Endodermal cell (in vitro differentiated cells): Measurements from ENCODE around the gene ANGPT4. TPM values are rescaled to one million over a fixed set of nuclear protein-coding genes. Genes with fewer than 3 reads are reported as not detected.

ENCODE experiments used
- DNase-seq: peaks from one replicate; pipeline ENCODE4 v3.0.0-alpha.2; 2017
- H3K27ac ChIP-seq: 2 replicates; pipeline ENCODE4 v1.5.1; 2013; ENCODE audit warnings: mild to moderate bottlenecking, low read depth, low read length, moderate library complexity
- H3K27me3 ChIP-seq: 2 replicates; pipeline ENCODE4 v1.6.1; 2013; ENCODE audit warnings: mild to moderate bottlenecking, low read length, moderate library complexity; ENCODE audit not compliant: insufficient read depth, control insufficient read depth, poor library complexity, severe bottlenecking
- H3K36me3 ChIP-seq: 2 replicates; pipeline ENCODE4 v1.7.0; 2013; ENCODE audit warnings: mild to moderate bottlenecking, low read length, moderate library complexity; ENCODE audit not compliant: control insufficient read depth, insufficient read depth
- H3K4me1 ChIP-seq: one replicate; pipeline ENCODE4 v1.7.0; 2013; ENCODE audit warnings: low read length; ENCODE audit not compliant: control insufficient read depth, insufficient read depth
- H3K4me3 ChIP-seq: 2 replicates; pipeline ENCODE4 v1.5.1; 2013; ENCODE audit warnings: mild to moderate bottlenecking, low read length, moderate library complexity
- H3K9ac ChIP-seq: 2 replicates; pipeline ENCODE4 v1.6.1; 2013; ENCODE audit warnings: mild to moderate bottlenecking, low read length, moderate library complexity; ENCODE audit not compliant: poor library complexity, severe bottlenecking; ENCODE audit errors: extremely low read depth
- H3K9me3 ChIP-seq: 2 replicates; pipeline ENCODE4 v1.6.1; 2013; ENCODE audit warnings: mild to moderate bottlenecking, low read length, moderate library complexity; ENCODE audit not compliant: control insufficient read depth
- H3K27ac Mint-ChIP-seq: 2 replicates; pipeline ENCODE4 v1.8.0; 2020; ENCODE audit warnings: mixed read lengths
- H3K27me3 Mint-ChIP-seq: 2 replicates; pipeline ENCODE4 v1.8.0; 2021; ENCODE audit warnings: mild to moderate bottlenecking, mixed read lengths; ENCODE audit not compliant: insufficient read depth
- H3K36me3 Mint-ChIP-seq: 2 replicates; pipeline ENCODE4 v1.8.0; 2020; ENCODE audit warnings: low read depth, mixed read lengths
- H3K4me1 Mint-ChIP-seq: 2 replicates; pipeline ENCODE4 v1.8.0; 2020; ENCODE audit warnings: mixed read lengths
- H3K4me3 Mint-ChIP-seq: 2 replicates; pipeline ENCODE4 v1.8.0; 2020; ENCODE audit warnings: mild to moderate bottlenecking, moderate library complexity, mixed read lengths
- H3K9me3 Mint-ChIP-seq: 2 replicates; pipeline ENCODE4 v1.8.0; 2020; ENCODE audit warnings: mild to moderate bottlenecking, mixed read lengths
- CTCF ChIP-seq: fragments of 200-600 bp; sonication (generic); conservative IDR thresholded peaks from 2 replicates; pipeline ENCODE4 v1.5.0; 2021; ENCODE audit warnings: antibody characterized with exemption, mild to moderate bottlenecking
- WGBS, 2 experiments: methylation state at CpG; one replicate each; pipeline versions ENCODE4 v1.1.5 to v1.1.7; 2013; ENCODE audit warnings: missing lambda C conversion rate in 2 of 2, mixed read lengths in 1 of 2; ENCODE audit not compliant: insufficient coverage in 1 of 2, insufficient read length in 1 of 2; 5-methylcytosine and 5-hydroxymethylcytosine counted together
- total RNA-seq, 2 donors: library from RNA; stranded (reverse); fragmentation: NEBNext Ultra II Directional in 1 of 2; extraction: Animal tissue kit (Norgen Biotek cat#: 25700) in 1 of 2; gene quantifications; 2 replicates in 1 of 2; 3 replicates in 1 of 2; pipeline ENCODE4 v1.2.1, GENCODE V29; 2021

Gene ANGPT4
- total RNA-seq, 2 donors from 2014 or later = 0.31 to 0.51 TPM

GRCh38 chr20:860891-861290 is 55.2 kb downstream of the ANGPT4 start:
- Histone ChIP-seq H3K27me3 (peaks cover 6% of the 10 kb centered on the region), H3K4me3 (no peak overlapping the region), H3K4me1 (no peaks in the 10 kb centered on the region), H3K36me3 (no peaks in the 10 kb centered on the region), H3K9ac (no peak overlapping the region), H3K27ac (no peak overlapping the region), H3K9me3 (no peaks in the 10 kb centered on the region)
- WGBS, 2 experiments = 93 to 94% methylated on average over 2 of the region's 2 CpGs
- H3K27me3 Mint-ChIP-seq = peaks cover 23% of the 10 kb centered on the region
- peaks cover 16% of the 10 kb centered on the region for H3K4me1 Mint-ChIP-seq
- no peaks in the 10 kb centered on the region for H3K9me3 Mint-ChIP-seq
- DNase-seq = no peak
- no peak overlapping the region for H3K27ac Mint-ChIP-seq
- TF ChIP-seq CTCF = no peak
- no peaks in the 10 kb centered on the region for H3K36me3 Mint-ChIP-seq
- H3K4me3 Mint-ChIP-seq = no peak overlapping the region

DNA sequence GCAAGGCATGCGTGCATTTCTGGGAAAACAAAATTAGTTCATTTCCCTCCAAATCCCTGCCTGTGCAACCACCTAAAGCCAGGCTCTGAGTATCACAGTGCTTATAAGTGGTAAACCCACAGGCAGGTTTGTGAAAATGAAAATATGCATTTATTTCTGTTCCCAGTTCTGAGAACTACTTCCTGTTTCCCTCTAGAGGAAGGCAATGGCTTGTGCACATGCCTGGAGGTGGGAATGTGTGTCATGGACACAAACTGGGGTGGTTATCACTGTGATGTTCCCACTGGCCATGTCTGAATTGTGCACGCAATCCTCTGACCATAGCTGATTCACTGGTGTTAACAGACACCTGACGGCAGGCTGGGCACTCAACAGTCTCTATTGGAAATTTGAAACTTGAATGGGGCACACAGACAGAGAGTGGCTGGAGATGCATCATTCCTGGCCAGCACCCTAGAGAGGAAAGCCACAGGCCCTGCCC is 56.3 kb downstream of the ANGPT4 start:
- H3K27me3 ChIP-seq = peaks cover 5% of the 10 kb centered on the region
- TF ChIP-seq CTCF = peak; percentile 39
- WGBS, 2 experiments = 60 to 90% methylated on average over 2 to 3 of the region's 3 CpGs
- no peak overlapping the region for H3K27ac ChIP-seq
- Mint-ChIP-seq H3K4me1 (peaks cover 16% of the 10 kb centered on the region), H3K27ac (no peak overlapping the region), H3K4me3 (no peak overlapping the region), H3K9me3 (no peaks in the 10 kb centered on the region), H3K36me3 (no peaks in the 10 kb centered on the region), H3K27me3 (peaks cover 12% of the 10 kb centered on the region)
- no peaks in the 10 kb centered on the region for H3K9me3 ChIP-seq
- no peaks in the 10 kb centered on the region for H3K36me3 ChIP-seq
- no peak overlapping the region for H3K4me3 ChIP-seq
- no peak for DNase-seq
- no peaks in the 10 kb centered on the region for H3K4me1 ChIP-seq
- no peak overlapping the region for H3K9ac ChIP-seq

GRCh38 chr20:858011-858410 is 58.1 kb downstream of the ANGPT4 start:
- no peak overlapping the region for H3K27ac Mint-ChIP-seq
- H3K4me3 Mint-ChIP-seq = no peak overlapping the region
- H3K36me3 Mint-ChIP-seq = no peaks in the 10 kb centered on the region

More at GRCh38 chr20:858011-858410, 58.1 kb downstream of the ANGPT4 start:
- no peak overlapping the region for H3K4me3 ChIP-seq
- no peaks in the 10 kb centered on the region for H3K9me3 ChIP-seq
- no peak overlapping the region for H3K9ac ChIP-seq
- Mint-ChIP-seq H3K9me3 (no peaks in the 10 kb centered on the region), H3K4me1 (peaks cover 13% of the 10 kb centered on the region), H3K27me3 (peaks cover 4% of the 10 kb centered on the region)
- no peak overlapping the region for H3K27ac ChIP-seq
- no peaks in the 10 kb centered on the region for H3K36me3 ChIP-seq
- H3K4me1 ChIP-seq = no peaks in the 10 kb centered on the region
- no peak for TF ChIP-seq CTCF
- H3K27me3 ChIP-seq = no peaks in the 10 kb centered on the region
- DNase-seq = no peak
- 83 to 93% methylated on average over 5 to 6 of the region's 6 CpGs for WGBS, 2 experiments
